Progenitor cell of endocrine pancreas (in vitro differentiated cells): ENCODE measurements around the gene ICAM2. TPM values are rescaled to one million over a fixed set of nuclear protein-coding genes. Genes with fewer than 3 reads are reported as not detected.

Source experiments
- DNase-seq: peaks from one replicate; pipeline ENCODE4 v3.0.0; 2021; ENCODE audit warnings: low spot score; ENCODE audit not compliant: unreplicated experiment
- H3K27ac Mint-ChIP-seq: 2 replicates; pipeline ENCODE4 v1.8.0; 2021; ENCODE audit warnings: mild to moderate bottlenecking, moderate library complexity, mixed read lengths
- H3K27me3 Mint-ChIP-seq: 2 replicates; pipeline ENCODE4 v1.8.0; 2021; ENCODE audit warnings: mixed read lengths
- H3K36me3 Mint-ChIP-seq: 2 replicates; pipeline ENCODE4 v1.8.0; 2022; ENCODE audit warnings: mixed read lengths; ENCODE audit not compliant: insufficient read depth
- H3K4me1 Mint-ChIP-seq: 2 replicates; pipeline ENCODE4 v1.8.0; 2021; ENCODE audit warnings: low read depth, mixed read lengths
- H3K4me3 Mint-ChIP-seq: 2 replicates; pipeline ENCODE4 v1.8.0; 2021; ENCODE audit warnings: low read depth, mild to moderate bottlenecking, moderate library complexity, mixed read lengths
- H3K9me3 Mint-ChIP-seq: 2 replicates; pipeline ENCODE4 v1.8.0; 2021; ENCODE audit warnings: low read depth, mixed read lengths
- total RNA-seq: library from RNA; stranded (reverse); gene quantifications from 2 replicates; pipeline ENCODE4 v1.2.1, GENCODE V29; 2021
- TF ChIP-seq, protein P1 (sequence below): fragments of 200-600 bp; sonication (generic); IDR thresholded peaks from one replicate; pipeline ENCODE4 v1.5.0; 2021; ENCODE audit warnings: antibody characterized with exemption, mild to moderate bottlenecking; ENCODE audit not compliant: unreplicated experiment

Gene ICAM2
- total RNA-seq, 1 donor from 2014 or later: 0.72 TPM

DNA sequence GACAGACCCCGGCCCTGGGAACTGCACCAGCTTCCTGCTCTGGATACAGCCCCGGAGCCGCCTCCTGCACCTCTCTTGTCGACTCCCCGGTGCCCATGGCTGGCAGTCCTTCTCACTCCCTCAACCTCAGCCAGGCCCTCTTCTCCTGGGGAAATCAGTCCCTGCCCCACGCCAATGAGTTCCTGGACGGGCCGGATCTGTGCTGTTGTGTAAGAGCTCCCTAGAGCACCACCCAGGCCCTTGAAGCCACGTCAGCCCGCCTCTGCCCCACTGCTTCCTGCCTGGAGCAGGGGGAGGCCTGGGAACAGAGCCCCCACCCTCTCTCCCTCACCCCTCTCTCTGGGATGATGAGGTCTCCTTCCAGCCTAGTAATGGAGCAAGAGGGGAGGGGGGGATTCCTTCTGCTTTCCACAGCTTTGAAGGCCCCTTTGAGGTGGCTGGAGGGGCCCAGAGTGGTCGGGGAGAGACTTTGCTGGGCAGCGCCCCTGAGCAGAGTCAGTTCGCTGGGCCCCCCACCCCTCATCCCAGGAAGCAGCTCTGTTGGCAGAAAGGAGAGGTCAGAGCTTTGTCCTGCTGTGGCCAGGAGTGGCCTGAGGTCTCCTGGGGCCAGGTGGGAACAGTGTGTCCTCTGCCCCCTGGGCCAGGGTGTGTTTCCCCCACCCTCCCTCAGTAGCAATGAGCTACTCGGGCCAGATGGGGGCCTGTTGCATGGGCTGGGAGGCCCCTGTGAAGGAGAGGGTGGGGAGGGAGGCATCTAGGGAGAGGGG, 18.5 kb downstream of the ICAM2 start:
- no peaks in the 10 kb centered on the region for H3K36me3 Mint-ChIP-seq

DNA sequence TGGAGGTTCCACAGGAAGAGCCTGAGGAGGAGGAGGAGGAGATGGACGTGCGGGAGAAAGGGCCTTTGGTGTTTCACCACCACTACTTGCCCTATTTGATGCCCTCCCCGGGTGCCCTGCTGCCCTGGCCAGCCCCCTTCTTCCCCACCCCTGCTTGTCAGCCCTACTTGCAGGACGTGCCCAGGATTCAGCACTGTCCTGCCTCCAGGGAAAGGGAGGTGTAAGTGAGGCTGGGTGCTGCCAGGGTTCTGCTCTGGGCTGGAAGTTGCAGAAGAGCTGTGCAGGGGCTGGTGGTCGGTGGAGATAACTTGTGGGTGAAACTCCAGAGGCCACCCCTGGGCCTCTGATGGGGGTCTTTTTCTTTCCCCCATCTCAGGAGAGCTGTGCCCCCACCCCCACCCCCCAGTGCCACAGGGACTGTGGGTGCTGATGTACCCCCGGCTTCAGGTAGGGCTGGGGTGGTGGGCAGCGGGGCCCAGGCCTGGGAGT, 19.3 kb downstream of the ICAM2 start:
- Mint-ChIP-seq H3K4me3 (no peak overlapping the region), H3K4me1 (peaks cover 10% of the 10 kb centered on the region), H3K9me3 (no peaks in the 10 kb centered on the region), H3K36me3 (no peaks in the 10 kb centered on the region), H3K27ac (no peak overlapping the region), H3K27me3 (peaks cover 37% of the 10 kb centered on the region)
- TF ChIP-seq, protein P1, sequence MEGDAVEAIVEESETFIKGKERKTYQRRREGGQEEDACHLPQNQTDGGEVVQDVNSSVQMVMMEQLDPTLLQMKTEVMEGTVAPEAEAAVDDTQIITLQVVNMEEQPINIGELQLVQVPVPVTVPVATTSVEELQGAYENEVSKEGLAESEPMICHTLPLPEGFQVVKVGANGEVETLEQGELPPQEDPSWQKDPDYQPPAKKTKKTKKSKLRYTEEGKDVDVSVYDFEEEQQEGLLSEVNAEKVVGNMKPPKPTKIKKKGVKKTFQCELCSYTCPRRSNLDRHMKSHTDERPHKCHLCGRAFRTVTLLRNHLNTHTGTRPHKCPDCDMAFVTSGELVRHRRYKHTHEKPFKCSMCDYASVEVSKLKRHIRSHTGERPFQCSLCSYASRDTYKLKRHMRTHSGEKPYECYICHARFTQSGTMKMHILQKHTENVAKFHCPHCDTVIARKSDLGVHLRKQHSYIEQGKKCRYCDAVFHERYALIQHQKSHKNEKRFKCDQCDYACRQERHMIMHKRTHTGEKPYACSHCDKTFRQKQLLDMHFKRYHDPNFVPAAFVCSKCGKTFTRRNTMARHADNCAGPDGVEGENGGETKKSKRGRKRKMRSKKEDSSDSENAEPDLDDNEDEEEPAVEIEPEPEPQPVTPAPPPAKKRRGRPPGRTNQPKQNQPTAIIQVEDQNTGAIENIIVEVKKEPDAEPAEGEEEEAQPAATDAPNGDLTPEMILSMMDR: no peak
- DNase-seq: no peak

More for the DNA sequence above, 18.5 kb downstream of the ICAM2 start:
- Mint-ChIP-seq H3K27me3 (peaks cover 29% of the 10 kb centered on the region), H3K27ac (no peak overlapping the region), H3K4me1 (peaks cover 10% of the 10 kb centered on the region), H3K9me3 (no peaks in the 10 kb centered on the region), H3K4me3 (no peak overlapping the region)
- DNase-seq: no peak
- TF ChIP-seq, protein P1: no peak

DNA sequence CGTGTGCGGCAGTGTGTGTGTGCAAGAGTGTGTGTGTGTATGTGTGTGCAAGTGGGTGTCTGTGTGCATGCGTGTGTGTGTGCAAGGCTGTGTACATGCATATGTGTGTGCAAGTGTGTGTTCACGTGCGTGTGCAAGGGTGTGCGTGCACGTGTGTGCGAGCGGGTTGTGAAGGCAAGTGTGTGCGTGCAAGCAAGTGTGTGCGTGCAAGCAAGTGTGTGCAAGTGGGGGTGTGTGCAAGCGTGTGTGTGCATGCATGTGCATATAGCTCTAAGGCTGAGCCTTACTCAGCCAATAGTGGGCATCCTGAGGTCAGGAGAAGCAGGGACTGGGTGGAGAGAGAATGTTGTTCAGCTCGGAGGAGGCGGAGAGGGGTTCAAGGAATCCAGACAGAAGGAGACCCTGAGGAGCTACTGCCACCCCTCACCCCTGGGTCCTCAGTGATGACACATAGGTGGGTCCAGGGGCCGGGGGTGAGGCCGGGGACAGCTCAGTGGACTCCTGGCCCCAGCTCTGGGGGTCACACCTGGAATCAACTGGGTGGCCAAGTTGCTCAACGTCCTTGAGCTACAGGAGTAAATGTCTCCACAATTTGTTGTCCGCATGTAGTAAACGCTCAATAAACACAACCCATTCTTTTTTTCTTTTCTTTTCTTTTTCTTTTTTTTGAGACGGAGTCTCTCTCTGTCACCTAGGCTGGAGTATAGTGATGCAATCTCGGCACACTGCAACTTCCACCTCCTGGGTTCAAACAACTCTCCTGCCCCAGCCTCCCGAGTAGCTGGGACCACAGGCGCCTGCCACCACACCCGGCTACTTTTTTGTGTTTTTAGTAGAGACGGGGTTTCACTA, 20.5 kb downstream of the ICAM2 start:
- H3K36me3 Mint-ChIP-seq: no peaks in the 10 kb centered on the region
- H3K4me3 Mint-ChIP-seq: peak overlapping the region; percentile 52
- TF ChIP-seq, protein P1: no peak
- no peak overlapping the region for H3K27ac Mint-ChIP-seq
- no peak for DNase-seq
- H3K4me1 Mint-ChIP-seq: peaks cover 2% of the 10 kb centered on the region
- H3K9me3 Mint-ChIP-seq: no peaks in the 10 kb centered on the region
- peaks cover 39% of the 10 kb centered on the region for H3K27me3 Mint-ChIP-seq

DNA sequence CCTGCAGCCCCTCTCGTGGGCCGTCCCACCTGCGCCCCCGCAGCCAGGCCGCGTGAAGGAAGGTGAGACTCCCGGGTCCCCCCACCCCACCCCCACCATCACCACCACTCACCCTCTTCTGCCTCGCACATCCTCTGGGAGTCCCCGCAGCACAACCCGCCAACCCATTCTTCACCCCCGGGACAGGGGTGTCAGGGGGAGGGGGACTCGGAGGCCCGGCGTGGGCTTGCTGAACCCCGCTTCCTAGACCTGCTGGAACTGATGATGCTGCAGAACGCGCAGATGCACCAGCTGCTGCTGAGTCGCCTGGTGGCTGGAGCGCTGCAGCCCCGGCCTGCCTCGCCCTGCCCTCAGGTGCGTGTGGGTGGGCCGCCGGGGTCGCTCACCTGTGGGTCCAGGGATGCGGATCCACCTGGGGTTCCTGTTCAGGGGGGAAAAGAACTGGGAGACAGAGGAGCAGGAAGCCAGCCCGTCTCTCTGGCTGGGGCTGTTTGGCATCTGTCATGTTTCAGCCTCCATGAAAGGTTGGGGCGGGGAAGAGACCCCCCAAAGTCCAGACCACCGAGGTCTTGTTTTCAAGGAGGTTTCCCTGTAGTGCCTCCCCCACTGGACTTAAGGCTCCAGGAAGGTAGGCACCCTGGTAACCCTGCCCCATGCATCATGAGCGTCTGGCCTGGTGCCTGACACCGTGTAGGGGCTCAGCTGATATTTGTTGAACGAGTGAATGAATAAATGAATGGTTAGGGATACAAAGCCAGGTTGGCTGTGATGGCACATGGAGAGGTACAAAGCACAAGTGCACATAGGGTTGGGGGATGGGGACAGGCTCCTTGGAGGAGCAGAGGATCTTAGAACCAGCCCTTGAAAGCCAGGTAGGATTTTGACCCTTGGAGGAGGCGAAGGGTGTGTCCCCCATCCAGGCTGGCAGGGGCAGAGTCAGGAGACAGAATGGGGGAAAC, 21.4 kb downstream of the ICAM2 start:
- Mint-ChIP-seq H3K4me1 (peaks cover 1% of the 10 kb centered on the region), H3K27me3 (peaks cover 44% of the 10 kb centered on the region), H3K9me3 (no peaks in the 10 kb centered on the region), H3K36me3 (no peaks in the 10 kb centered on the region), H3K27ac (no peak overlapping the region), H3K4me3 (peak overlapping the region; percentile 52)
- TF ChIP-seq, protein P1: no peak
- DNase-seq: no peak
